T-helper 2 cell treated with Interferon-gamma antibody and Interleukin-4, amounts not matched to agents 100 ng/mL and 5 ng/mL, for 36 hours (primary cell): Measurements from ENCODE around the gene RBM26. TPM values are rescaled to one million over a fixed set of nuclear protein-coding genes. Genes with fewer than 3 reads are reported as not detected.

Experiments used
- intact Hi-C: fragments of 100-400 bp; cut with micrococcal nuclease; formaldehyde crosslinking; loops from one replicate; pipeline ENCODE4 v1.15.1; 2023
- total RNA-seq: library from RNA; stranded (reverse); gene quantifications from 2 replicates; pipeline ENCODE4 v1.2.3, GENCODE V29; 2022

RBM26 gene
- total RNA-seq, 1 donor from 2014 or later = 75.0 TPM

GRCh38 chr13:79427265-79427664 is 21.2 kb upstream of the RBM26 start:
- intact Hi-C loops = no loop called here

GRCh38 chr13:79423801-79424642 is 18.0 kb upstream of the RBM26 start:
- intact Hi-C loops = loop anchor here (1.0 to 2.0 kb wide), 3 partner anchors 17 to 117 kb away; partner anchors contain the start of genes NDFIP2 and RBM26

GRCh38 chr13:79423340-79423739 is 17.3 kb upstream of the RBM26 start:
- intact Hi-C loops = no loop called here

DNA sequence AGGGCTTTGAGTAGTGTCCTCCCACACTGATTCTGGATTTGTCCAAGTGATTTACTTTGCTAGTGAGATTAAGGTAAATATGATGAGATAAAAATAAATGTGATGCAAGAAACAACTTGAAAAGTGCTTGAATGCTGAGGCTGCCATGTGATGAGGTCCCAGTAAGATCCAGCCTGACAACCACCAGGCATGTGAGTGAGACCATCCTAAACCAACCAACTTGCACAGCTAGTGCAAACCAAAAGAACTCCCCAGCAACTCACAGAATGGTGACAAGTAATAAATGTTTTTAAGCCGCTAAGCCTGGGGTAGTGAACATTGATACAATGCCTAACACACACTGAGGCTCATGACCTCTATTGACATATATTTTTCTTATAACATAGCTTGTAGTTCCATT is 13.3 kb upstream of the RBM26 start:
- intact Hi-C loops = no loop called here

DNA sequence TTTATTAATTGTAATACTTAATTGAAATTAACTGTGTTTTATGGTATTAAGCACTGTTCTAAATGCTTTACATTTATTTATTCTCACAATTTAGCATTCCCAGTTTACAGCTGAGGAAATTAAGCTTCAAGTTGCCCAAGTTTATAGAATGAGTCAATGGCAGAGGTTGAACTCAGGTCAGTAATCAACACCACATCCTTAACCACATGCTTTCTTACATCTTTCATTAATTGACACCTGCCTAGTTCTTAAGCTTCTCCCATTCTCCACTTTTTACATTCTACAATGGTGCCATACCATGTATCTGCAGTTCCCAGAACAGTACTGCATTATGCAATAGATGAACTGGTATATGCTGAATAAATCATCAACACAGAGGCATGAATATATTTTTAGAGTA is 11.7 kb upstream of the RBM26 start:
- intact Hi-C loops = no loop called here

DNA sequence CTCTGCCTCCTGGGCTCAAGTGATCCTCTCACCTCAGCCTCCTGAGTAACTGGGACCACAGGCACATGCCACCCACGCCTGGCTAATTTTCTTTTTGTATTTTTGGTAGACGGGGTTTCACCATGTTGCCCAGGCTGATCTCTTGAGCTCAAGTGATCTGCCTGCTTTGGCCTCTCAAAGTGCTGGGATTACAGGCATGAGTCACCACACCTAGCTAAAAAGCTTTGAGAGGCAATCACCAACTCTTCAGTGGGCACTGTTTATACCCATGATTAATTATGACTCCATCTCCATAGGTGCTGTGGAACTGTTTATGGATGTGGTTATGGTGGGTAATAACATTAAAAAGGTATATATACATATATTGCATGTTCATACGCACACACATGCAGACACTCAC is 7.5 kb upstream of the RBM26 start:
- intact Hi-C loops = no loop called here

DNA sequence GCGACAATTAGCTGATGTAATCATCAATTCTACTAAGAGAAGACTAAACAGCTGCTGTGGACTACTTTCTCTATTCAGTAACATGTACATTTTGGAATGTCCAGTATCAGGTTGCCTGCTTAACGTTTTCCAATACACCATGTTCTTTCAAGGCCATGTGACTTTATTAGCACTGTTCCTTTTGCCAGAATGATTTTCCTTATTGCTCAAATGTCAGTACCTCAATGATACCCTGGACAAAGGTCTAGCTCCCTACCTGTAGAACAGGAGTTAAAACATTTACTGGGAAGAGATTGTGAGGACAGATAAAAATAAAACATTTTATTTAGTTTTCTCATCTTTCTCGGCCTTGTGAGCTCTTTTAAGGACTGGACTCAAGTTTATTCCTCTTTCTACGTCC is 3.8 kb upstream of the RBM26 start:
- intact Hi-C loops = loop anchor here (10.0 kb wide), 1 partner anchor 1715 kb away; the partner anchor contains the start of gene SLAIN1

DNA sequence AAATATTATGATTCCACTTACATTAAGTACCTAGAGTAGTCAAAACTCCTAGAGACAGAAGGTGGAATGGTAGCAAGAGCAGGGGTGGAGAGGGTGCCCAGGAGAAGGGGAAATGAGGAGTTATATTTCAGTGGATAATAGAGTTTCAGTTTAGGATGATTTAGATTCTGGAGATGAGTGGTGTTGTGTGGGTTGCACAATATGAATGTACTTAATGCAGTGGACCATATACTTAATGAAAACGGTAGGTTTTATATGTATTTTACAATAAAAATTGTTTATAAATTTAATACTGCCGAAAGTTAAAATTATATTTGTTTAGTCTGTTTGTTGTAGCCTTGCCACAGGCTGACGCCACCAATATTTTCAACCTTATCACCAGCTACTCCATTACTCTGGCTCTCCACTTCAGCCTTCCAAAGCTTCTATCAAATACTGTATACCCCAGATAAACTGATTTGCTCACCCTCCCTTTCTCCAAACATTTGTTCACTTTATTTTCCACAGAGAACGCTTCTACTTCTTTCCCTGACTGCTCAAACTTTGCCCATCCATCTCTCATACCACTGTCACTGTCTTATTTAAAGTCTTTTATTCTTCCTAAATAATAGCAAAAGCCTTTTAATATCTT is 1.4 kb upstream of the RBM26 start:
- intact Hi-C loops = loop anchor here (2.0 to 10.0 kb wide), 3 partner anchors 17 to 1713 kb away; partner anchors contain the start of genes OBI1 and SLAIN1

GRCh38 chr13:79406597-79406908 is 498 bp upstream of the RBM26 start:
- intact Hi-C loops = loop anchor here (1.0 to 10.0 kb wide), 7 partner anchors 13 to 1712 kb away; partner anchors contain the start of genes NDFIP2, OBI1 and SLAIN1

- intact Hi-C loops = loop anchor here (10.0 kb wide), 1 partner anchor 1711 kb away; the partner anchor contains the start of gene SLAIN1
These were observed 589 bp downstream of the RBM26 start for GRCh38 chr13:79405501-79405830.

- intact Hi-C loops = loop anchor here (10.0 kb wide), 1 partner anchor 1710 kb away; the partner anchor contains the start of gene SLAIN1
These were observed 1.1 kb downstream of the RBM26 start for GRCh38 chr13:79404985-79405384.

DNA sequence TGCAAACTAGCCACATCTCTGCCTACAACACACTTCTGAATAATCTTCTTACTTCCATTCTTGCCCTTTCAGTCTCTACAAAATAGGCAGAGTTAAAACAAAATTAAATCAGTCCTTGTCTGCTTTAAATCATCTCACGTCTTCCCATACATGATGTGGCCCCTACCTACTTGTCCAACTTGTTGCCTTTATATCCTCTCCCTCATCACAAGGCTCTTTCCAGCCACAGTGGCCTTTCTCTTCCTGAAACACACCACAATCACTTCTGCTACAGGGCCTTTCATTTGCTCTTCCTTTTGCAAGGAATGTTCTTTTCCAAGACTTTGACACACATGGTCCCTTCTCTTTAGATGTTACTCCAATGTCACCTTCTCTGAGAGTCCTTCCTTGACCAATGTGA is 1.7 kb downstream of the RBM26 start:
- intact Hi-C loops = loop anchor here (10.0 kb wide), 1 partner anchor 1710 kb away; the partner anchor contains the start of gene SLAIN1

GRCh38 chr13:79403113-79403512 is 2.9 kb downstream of the RBM26 start:
- intact Hi-C loops = loop anchor here (10.0 kb wide), 1 partner anchor 1708 kb away; the partner anchor contains the start of gene SLAIN1

DNA sequence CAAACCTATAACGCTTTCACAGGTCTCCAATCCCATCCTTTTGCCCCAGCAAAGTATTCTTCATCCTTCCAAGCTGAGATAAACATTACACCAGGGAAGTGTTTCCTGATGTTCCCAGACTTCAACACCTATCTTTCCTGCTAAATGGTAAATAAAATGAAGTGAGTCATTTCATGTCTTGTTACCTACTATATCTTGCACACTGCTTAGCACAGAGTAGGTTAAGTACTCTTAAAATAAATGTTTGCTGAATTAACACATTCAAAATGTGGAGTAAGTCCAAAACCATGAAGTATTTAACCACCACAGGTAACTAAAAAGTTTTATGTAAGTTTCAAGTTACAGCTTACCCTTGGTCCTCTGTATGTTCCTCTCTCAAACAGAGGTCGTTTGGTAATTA is 3.4 kb downstream of the RBM26 start:
- intact Hi-C loops = loop anchor here (10.0 kb wide), 1 partner anchor 1708 kb away; the partner anchor contains the start of gene SLAIN1

DNA sequence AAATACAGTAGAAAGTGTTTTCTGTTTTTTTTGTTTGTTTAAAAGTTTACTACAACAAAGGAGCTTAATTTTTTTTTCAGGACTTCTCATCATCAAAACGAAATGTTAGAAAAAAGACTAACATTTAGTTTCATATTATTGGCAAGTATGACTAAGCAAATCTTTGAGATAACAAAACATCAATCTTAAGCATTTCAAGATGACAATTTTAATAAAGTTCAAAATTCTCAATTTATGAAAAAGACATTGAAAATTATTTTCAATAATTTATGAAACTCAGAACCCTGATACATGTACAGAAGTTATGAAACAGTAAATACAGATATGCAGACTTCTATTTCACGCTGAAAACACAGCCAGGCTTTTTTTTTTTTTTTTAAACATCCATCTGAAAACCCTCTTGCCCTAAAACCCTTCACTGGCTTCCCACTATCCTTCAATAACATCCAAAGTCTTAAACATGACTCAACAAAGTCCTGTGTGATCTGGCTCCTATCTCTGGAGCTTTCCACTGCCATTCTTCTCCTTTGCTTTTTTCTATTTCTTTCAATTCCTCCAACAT is 3.9 kb downstream of the RBM26 start:
- intact Hi-C loops = loop anchor here (10.0 kb wide), 1 partner anchor 1707 kb away; the partner anchor contains the start of gene SLAIN1

GRCh38 chr13:79401259-79402070 is 4.6 kb downstream of the RBM26 start:
- intact Hi-C loops = loop anchor here (10.0 kb wide), 1 partner anchor 1707 kb away; the partner anchor contains the start of gene SLAIN1

DNA sequence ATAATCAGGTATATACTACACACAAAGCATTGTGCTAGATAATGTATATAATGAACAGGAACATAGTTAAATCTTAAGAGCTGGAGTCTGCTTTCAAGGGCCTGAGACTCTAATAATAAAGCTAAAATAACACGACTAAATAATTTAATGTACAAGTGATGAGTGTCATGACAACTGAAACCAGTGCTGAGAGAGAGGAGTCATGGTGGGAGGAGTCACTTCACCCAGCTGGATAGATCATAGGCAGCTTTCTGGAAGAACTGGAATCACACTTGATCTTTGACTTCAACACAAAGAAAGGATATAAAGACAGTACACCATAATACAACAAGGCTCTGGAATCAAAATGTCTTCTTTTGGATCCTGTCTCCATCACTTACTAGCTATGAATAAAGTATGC is 7.1 kb downstream of the RBM26 start:
- intact Hi-C loops = no loop called here

- intact Hi-C loops = no loop called here
These were observed 7.9 kb downstream of the RBM26 start for GRCh38 chr13:79398127-79398526.

GRCh38 chr13:79395881-79396280 is 10.2 kb downstream of the RBM26 start:
- intact Hi-C loops = no loop called here

DNA sequence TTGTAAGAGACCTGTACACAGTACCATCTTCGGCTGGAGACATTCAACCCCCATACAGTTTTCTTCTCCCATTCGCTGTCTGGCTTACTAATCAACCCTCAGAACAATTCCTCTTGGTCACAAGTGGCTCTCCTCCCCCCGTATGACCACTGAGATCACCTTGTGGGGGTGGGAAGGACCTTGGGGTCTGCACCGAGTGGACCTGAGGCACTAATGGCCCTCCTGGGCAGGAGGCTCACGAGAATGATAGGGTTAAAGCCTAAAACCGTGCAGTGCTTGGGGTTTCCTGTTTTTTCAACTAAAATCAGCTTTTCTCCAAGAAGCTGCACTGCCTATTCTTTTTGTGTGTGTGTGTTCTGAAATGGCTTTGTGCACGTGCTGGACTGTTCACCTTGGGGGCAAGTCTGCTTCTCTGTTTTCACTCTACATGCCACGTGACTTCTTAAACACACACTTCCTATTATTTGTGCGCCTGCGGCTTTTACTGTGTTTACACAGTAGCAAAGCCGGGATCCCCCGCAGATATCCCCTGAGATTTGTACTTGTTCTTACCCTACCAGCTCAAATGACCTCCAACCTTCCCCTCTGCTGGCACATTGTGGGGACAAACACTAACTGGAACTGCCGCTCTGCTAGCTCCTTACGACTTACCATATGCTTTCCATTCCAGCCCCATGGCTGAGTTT is 12.3 kb downstream of the RBM26 start:
- intact Hi-C loops = loop anchor here (1.0 to 5.0 kb wide), 5 partner anchors 13 to 736 kb away; partner anchors contain the start of genes NDFIP2, OBI1 and RBM26
